ENCODE data around the gene KRT9. TPM values are rescaled to one million over a fixed set of nuclear protein-coding genes. Genes with fewer than 3 reads are reported as not detected.

KRT9 gene
- total and polyA plus RNA-seq, 10 of the 15 experiments (the other 5 are each of a cell fraction or from before 2014, with no cell fraction given): not detected

DNA sequence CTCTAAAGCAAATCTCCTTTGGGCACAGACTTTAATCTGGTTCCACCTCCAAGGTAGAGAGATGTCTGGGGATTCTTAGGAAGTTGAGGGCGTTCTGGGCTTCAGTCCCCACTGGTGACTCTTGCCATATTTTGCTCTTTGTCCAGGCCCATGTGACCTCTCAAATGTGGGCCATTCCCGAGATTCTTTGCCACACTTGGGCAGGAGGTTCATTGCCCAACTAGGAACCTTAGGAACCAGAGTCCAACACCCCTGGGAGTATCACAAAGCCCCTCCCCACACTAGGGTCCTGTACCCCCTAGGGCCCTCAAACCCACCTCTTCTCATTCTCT lies 8.4 kb upstream of the KRT9 start:
- no peak overlapping the region for H3K4me2 ChIP-seq (ENCODE audit: control insufficient read depth, insufficient read depth)

DNA sequence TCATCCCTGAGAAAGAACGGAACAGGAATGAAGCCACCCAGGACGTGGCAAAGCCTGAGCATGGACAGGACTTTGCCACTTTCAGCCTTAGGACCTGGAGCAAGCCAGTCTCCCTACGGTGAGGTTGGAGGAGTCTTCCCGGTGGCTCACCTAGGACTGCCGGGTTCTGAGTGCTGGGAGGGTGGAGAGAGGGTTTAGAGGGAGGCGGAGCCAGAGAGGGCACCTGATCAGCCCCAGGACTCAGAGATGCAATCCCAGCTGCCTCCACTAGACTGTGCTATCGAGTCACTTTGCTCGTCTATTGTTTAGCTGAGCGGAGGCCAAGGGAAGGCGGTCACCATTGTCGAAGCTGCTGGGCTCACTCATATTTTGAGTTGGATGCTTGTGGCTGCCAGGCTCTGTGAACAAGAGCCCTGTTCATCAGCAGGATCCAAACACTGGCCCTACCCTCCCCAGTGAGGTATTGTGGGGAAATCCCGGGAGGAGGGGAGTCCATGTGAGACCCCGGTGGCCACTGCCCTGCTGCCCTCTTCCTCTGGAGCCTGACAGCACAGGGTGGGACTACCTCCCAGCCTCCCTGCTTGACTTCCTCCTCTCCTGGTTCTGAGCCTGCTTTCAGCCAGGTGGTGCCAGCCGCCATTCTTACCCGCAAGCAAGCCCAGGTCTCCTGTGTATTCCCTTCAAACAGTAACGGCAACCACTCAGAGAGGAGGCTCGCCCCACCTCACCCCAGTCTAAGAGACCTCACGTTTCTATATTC lies 7.8 kb upstream of the KRT9 start:
- ChIA-PET SMC1A (ENCODE audit: uncharacterized antibody, unreplicated experiment) (interaction anchor here (0.9 to 1.4 kb wide), 4 partner anchors 30 to 84 kb away, joined by 3 to 7 read pairs (median 4); no protein-coding TSS in a partner anchor), POLR2A (interaction anchor here (0.6 kb wide), 2 partner anchors 82 to 1260 kb away, joined by 4 to 9 read pairs; no protein-coding TSS in a partner anchor), CTCF (interaction anchor here (0.6 to 1.4 kb wide), 9 partner anchors 9 to 181 kb away, joined by 3 to 6 read pairs (median 3); no protein-coding TSS in a partner anchor), RAD21 (ENCODE audit: unreplicated experiment) (interaction anchor here (1.4 to 2.6 kb wide), 2 partner anchors 69 to 83 kb away, joined by 4 to 14 read pairs; no protein-coding TSS in a partner anchor)
- H4K20me1 ChIP-seq (ENCODE audit: control insufficient read depth, insufficient read depth): no peaks in the 10 kb centered on the region
- WGBS (ENCODE audit: insufficient coverage, insufficient replicate concordance, low lambda C conversion rate, missing lambda C conversion rate): 31% methylated on average over 18 of the region's 18 CpGs
- in situ Hi-C loops (cut with MboI) (no loop called here), intact Hi-C loops (cut with micrococcal nuclease; ENCODE audit: unreplicated experiment) (loop anchor here (5.0 kb wide), 1 partner anchor 83 kb away; no protein-coding TSS in a partner anchor)
- DNase-seq (ENCODE audit: low read depth, low spot score) (peak; percentile 21), FAIRE-seq (peak; percentile 99), ATAC-seq (peak; percentile 98)
- H3K36me3 ChIP-seq (ENCODE audit: control insufficient read depth in 2 of 2, insufficient read depth in 2 of 2, low read length in 1 of 2): no peaks in the 10 kb centered on the region
- H3K4me2 ChIP-seq (ENCODE audit: control insufficient read depth, insufficient read depth): no peak overlapping the region
- H3K9me3 ChIP-seq (replicated peaks; ENCODE audit: control insufficient read depth, insufficient read depth, low read length): no peaks in the 10 kb centered on the region
- H3K4me1 ChIP-seq (ENCODE audit: control insufficient read depth, insufficient read depth, low read length): no peaks in the 10 kb centered on the region
- H3K27ac ChIP-seq (ENCODE audit: control insufficient read depth, insufficient read depth): no peak overlapping the region
- no peaks in the 10 kb centered on the region for H3K79me2 ChIP-seq (ENCODE audit: control insufficient read depth, insufficient read depth, low read length)
- H2AFZ ChIP-seq (ENCODE audit: control insufficient read depth, low read depth, low read length): no peak overlapping the region
- no peaks in the 10 kb centered on the region; a peak in 2 of 4 replicates for H3K27me3 ChIP-seq (replicated peaks in 1 of 2; ENCODE audit: control insufficient read depth in 2 of 2, insufficient read depth in 2 of 2, low read length in 1 of 2)
- H3K4me3 ChIP-seq: no peak overlapping the region
- no TSS peak for BruUV-seq (replicated peaks)
- H3K9ac ChIP-seq (ENCODE audit: control insufficient read depth, insufficient read depth, low read length): no peak overlapping the region
- peak; percentile 43 for TF ChIP-seq SMC3 (IDR thresholded peaks at IDR 0.05; ENCODE audit: borderline replicate concordance, low read length)
- TF ChIP-seq RBBP5 (conservative IDR thresholded peaks at IDR 0.05): no peak
- TF ChIP-seq YY1 (IDR thresholded peaks at IDR 0.05; ENCODE audit: low read depth, low read length): 0 out of 2 replicates have a peak, but pooled peaks have one; percentile 12
- peak; percentile 54; the same call in 1 of the 2 replicates for TF ChIP-seq RAD51 (IDR thresholded peaks at IDR 0.05)
- TF ChIP-seq, protein P1, sequence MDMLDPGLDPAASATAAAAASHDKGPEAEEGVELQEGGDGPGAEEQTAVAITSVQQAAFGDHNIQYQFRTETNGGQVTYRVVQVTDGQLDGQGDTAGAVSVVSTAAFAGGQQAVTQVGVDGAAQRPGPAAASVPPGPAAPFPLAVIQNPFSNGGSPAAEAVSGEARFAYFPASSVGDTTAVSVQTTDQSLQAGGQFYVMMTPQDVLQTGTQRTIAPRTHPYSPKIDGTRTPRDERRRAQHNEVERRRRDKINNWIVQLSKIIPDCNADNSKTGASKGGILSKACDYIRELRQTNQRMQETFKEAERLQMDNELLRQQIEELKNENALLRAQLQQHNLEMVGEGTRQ (IDR thresholded peaks at IDR 0.05; ENCODE audit: borderline replicate concordance, low read depth, low read length): peak; percentile 1; the same call in 1 of the 2 replicates
- TF ChIP-seq, protein P2, sequence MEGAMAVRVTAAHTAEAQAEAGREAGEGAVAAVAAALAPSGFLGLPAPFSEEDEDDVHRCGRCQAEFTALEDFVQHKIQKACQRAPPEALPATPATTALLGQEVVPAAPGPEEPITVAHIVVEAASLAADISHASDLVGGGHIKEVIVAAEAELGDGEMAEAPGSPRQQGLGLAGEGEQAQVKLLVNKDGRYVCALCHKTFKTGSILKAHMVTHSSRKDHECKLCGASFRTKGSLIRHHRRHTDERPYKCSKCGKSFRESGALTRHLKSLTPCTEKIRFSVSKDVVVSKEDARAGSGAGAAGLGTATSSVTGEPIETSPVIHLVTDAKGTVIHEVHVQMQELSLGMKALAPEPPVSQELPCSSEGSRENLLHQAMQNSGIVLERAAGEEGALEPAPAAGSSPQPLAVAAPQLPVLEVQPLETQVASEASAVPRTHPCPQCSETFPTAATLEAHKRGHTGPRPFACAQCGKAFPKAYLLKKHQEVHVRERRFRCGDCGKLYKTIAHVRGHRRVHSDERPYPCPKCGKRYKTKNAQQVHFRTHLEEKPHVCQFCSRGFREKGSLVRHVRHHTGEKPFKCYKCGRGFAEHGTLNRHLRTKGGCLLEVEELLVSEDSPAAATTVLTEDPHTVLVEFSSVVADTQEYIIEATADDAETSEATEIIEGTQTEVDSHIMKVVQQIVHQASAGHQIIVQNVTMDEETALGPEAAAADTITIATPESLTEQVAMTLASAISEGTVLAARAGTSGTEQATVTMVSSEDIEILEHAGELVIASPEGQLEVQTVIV (IDR thresholded peaks at IDR 0.05; ENCODE audit: borderline replicate concordance, partially characterized antibody): no peak

More for the DNA sequence above, 8.4 kb upstream of the KRT9 start:
- in situ Hi-C loops (cut with MboI): no loop called here
- no peak overlapping the region for H3K9ac ChIP-seq (ENCODE audit: control insufficient read depth, insufficient read depth, low read length)
- H3K9me3 ChIP-seq (replicated peaks; ENCODE audit: control insufficient read depth, insufficient read depth, low read length): no peaks in the 10 kb centered on the region
- no peak for FAIRE-seq
- H3K79me2 ChIP-seq (ENCODE audit: control insufficient read depth, insufficient read depth, low read length): no peaks in the 10 kb centered on the region
- no peak overlapping the region for H3K27ac ChIP-seq (ENCODE audit: control insufficient read depth, insufficient read depth)
- ATAC-seq: no peak
- ChIA-PET POLR2A (no interaction called here), CTCF (interaction anchor here (0.6 to 1.4 kb wide), 9 partner anchors 8 to 181 kb away, joined by 3 to 6 read pairs (median 3); no protein-coding TSS in a partner anchor), SMC1A (ENCODE audit: uncharacterized antibody, unreplicated experiment) (interaction anchor here (1.1 to 1.4 kb wide), 2 partner anchors 81 to 83 kb away, joined by 3 to 7 read pairs; no protein-coding TSS in a partner anchor), RAD21 (ENCODE audit: unreplicated experiment) (interaction anchor here (1.4 to 2.6 kb wide), 2 partner anchors 68 to 83 kb away, joined by 4 to 14 read pairs; no protein-coding TSS in a partner anchor)
- H3K27me3 ChIP-seq (replicated peaks in 1 of 2; ENCODE audit: control insufficient read depth in 2 of 2, insufficient read depth in 2 of 2, low read length in 1 of 2): no peaks in the 10 kb centered on the region; a peak in 3 of 4 replicates
- intact Hi-C loops (cut with micrococcal nuclease; ENCODE audit: unreplicated experiment): no loop called here
- TF ChIP-seq JUNB (IDR thresholded peaks at IDR 0.05) (no peak), GATAD2B (conservative IDR thresholded peaks at IDR 0.05; ENCODE audit: low read depth) (no peak), ATF7 (IDR thresholded peaks at IDR 0.05; ENCODE audit: low read depth) (no peak), POLR2A (IDR thresholded peaks at IDR 0.05; ENCODE audit: low read depth, low read length) (no peak), SUZ12 (IDR thresholded peaks at IDR 0.05; ENCODE audit: unreplicated experiment) (no peak), EED (IDR thresholded peaks at IDR 0.05; ENCODE audit: low read depth) (no peak), TBL1XR1 (IDR thresholded peaks at IDR 0.05; ENCODE audit: low read depth, low read length) (no peak), ZNF217 (IDR thresholded peaks at IDR 0.05) (no peak), MYB (IDR thresholded peaks at IDR 0.05; ENCODE audit: borderline replicate concordance, low read depth, low read length) (no peak), STAT3 (IDR thresholded peaks at IDR 0.05; ENCODE audit: low read depth, low read length) (no peak), SMAD1 (IDR thresholded peaks at IDR 0.05; ENCODE audit: low read depth, partially characterized antibody) (no peak), SMARCA5 (IDR thresholded peaks at IDR 0.05) (no peak)
- no peak overlapping the region for H2AFZ ChIP-seq (ENCODE audit: control insufficient read depth, low read depth, low read length)
- no TSS peak for BruUV-seq (replicated peaks)
- H3K36me3 ChIP-seq (ENCODE audit: control insufficient read depth in 2 of 2, insufficient read depth in 2 of 2, low read length in 1 of 2): no peaks in the 10 kb centered on the region
- H3K4me3 ChIP-seq: no peak overlapping the region
- H4K20me1 ChIP-seq (ENCODE audit: control insufficient read depth, insufficient read depth): no peaks in the 10 kb centered on the region
- no peaks in the 10 kb centered on the region for H3K4me1 ChIP-seq (ENCODE audit: control insufficient read depth, insufficient read depth, low read length)
- 11% methylated on average over 2 of the region's 2 CpGs for WGBS (ENCODE audit: insufficient coverage, insufficient replicate concordance, low lambda C conversion rate, missing lambda C conversion rate)
- no peak for DNase-seq (ENCODE audit: low read depth, low spot score)
